HT1080 (cell line): Measurements from ENCODE around the gene TRIM5. TPM values are rescaled to one million over a fixed set of nuclear protein-coding genes. Genes with fewer than 3 reads are reported as not detected.
"Not testable (repeated sequence)": the region's sequence is repeated elsewhere in the genome, so short reads cannot be mapped to it uniquely, and the experiment has no call there.

ENCODE experiments used
- DNase-seq: peaks from one replicate; pipeline ENCODE4 v3.0.0-alpha.2; 2015; ENCODE audit warnings: low read depth
- polyA plus RNA-seq, 2 experiments: library from polyadenylated mRNA; depleted of rRNA; stranded (reverse); fragments of >200 nt; gene quantifications; 2 replicates each; pipeline ENCODE4 v1.2.3, GENCODE V29; 2015
- total RNA-seq: library from RNA; depleted of rRNA; stranded (reverse); fragments of >200 nt; shearing (Covaris generic); gene quantifications from 2 replicates; pipeline ENCODE4 v1.2.3, GENCODE V29; 2014; rRNA removed

TRIM5 gene
- total RNA-seq = 22.5 and 29.2 TPM in 2 replicates
- polyA plus RNA-seq (2015; cell fraction: cytosol; rRNA removed) = 28.8 and 37.1 TPM in 2 replicates
- polyA plus RNA-seq (2015; cell fraction: nucleus; rRNA removed) = 67.7 and 69.3 TPM in 2 replicates

DNA sequence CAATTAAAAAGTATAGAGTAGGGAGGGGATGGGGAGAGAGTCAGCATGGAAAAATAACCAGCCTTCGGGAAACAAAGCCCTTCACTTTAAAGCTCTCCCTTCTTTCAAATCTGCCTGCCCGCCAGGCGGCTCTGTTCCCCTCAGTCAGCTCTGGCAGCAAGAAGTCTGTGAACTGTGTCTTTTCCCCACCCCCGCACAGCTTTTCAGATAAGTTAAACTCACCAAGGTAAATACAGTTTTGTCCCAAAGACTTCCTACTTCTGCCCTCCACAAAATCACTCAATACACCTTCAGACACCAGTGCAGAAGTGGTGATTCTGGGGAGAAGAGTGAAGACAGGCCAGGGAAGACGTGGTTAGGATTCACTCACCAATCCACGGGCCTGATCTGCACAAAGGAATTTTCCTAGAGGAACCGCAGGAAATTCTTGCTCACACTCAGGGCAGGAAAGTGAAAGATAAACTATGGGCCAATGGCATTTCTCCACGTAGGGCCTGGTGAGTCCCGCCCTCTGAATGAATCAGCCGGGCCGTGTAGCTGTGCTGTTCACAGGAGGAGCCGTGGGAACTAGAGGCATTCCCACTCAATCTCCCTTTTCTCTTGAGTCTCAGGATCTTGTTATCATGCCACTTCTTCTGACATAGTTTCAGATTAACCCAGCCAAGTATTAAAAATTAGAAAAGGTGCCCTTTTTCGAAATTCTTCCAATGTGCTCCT is at the start of gene TRIM5:
Gene TRIM5 (minus strand): TSS at position 429 of the 717 bp plus-strand sequence. CDS start 4,897 bp downstream, outside the sequence.
- peak; percentile 97 for DNase-seq

- no peak for DNase-seq
Measured at GRCh38 chr11:5727691-5728090, 42.8 kb upstream of the TRIM5 start.

DNA sequence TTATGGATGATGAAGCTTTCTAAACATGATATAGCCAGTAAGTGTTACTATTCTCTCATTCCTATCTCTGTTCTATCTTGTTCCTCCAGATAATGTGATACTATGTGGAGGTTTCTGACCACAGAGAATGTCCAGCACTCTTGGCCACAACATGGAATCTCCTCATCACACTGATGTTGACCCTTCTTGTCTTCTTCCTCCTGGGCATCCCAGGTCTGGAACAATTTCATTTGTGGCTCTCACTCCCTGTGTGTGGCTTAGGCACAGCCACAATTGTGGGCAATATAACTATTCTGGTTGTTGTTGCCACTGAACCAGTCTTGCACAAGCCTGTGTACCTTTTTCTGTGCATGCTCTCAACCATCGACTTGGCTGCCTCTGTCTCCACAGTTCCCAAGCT is 41.5 kb upstream of the TRIM5 start:
- no peak for DNase-seq

DNA sequence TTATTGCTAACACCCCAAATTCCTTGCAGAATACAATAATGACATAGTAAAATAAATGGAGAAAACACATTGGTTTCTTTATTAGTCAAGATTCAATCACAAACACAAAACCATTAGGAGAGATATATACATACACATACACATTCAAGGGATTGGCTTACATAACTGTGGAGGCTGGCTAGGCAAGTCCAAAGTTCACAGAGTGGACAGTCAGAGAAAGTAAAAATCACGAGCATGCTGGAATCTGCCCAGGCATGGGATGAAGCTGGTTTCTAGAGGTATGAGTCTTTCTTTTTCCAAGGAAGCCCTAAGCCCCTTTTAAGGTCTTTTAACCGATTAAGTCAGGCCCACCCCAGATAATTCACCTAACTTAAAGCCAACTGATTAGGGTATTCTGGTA is 37.7 kb upstream of the TRIM5 start:
- DNase-seq = no peak

- DNase-seq = no peak
Measured at GRCh38 chr11:5719703-5720495, 35.0 kb upstream of the TRIM5 start.

GRCh38 chr11:5716518-5716917 is 31.6 kb upstream of the TRIM5 start:
- DNase-seq = not testable (repeated sequence)

GRCh38 chr11:5713695-5714094 is 28.8 kb upstream of the TRIM5 start:
- no peak for DNase-seq

DNA sequence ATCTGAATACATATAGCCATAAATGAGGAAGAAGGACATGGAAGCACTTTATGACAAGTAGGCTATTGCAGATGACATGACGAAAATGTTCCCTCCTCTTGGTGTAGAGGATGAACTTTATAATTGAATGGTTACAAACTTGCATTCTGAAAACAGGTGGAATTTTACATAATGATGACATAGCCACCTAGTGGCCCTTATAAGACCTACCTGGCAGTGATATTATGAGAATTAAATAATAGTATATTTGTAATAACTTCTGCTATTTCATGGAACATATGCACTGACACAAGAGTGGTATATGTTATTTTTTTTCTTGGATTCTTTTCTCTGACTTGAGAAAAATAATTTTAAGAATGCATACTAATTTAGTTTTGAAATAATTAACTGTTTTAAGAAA is 27.6 kb upstream of the TRIM5 start:
- DNase-seq = no peak

- no peak for DNase-seq
Measured at GRCh38 chr11:5705688-5706087, 20.8 kb upstream of the TRIM5 start.

- no peak for DNase-seq
Measured at GRCh38 chr11:5703741-5704536, 19.1 kb upstream of the TRIM5 start.

DNA sequence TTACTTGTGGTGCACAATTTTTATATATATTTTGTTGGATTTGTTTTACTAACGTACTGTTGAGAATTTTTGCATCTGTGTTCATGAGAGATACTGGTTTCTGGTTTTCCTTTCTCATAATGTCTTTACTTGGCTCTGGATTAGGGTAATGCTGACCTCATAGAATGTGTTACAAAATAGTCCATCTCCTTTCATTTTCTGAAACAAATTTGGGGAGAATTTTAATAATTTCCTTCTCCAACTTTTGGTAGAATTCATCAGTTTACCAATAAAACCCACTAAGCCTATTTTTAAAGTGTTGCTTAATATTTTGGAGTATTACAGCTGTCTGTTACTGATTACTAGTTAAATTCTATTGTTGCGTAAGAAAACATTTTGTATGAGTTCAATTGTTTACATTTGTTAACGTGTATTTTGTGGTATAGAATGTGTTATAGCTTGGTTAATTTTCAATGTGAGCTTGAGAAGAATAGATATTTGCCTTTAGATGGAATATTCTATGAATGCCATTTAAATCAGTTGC is 16.2 kb upstream of the TRIM5 start:
- DNase-seq = no peak

- DNase-seq = no peak
Measured at GRCh38 chr11:5700421-5701054, 15.7 kb upstream of the TRIM5 start.

- no peak for DNase-seq
Measured at GRCh38 chr11:5698281-5698680, 13.4 kb upstream of the TRIM5 start.

DNA sequence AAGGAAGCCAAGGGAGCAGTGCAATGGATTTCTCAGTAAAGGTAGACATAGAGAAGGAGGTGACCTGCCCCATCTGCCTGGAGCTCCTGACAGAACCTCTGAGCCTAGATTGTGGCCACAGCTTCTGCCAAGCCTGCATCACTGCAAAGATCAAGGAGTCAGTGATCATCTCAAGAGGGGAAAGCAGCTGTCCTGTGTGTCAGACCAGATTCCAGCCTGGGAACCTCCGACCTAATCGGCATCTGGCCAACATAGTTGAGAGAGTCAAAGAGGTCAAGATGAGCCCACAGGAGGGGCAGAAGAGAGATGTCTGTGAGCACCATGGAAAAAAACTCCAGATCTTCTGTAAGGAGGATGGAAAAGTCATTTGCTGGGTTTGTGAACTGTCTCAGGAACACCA is 11.3 kb upstream of the TRIM5 start:
- DNase-seq = no peak

- DNase-seq = no peak
Measured at GRCh38 chr11:5695580-5695979, 10.7 kb upstream of the TRIM5 start.

- DNase-seq = no peak
Measured at GRCh38 chr11:5694642-5695041, 9.8 kb upstream of the TRIM5 start.

- DNase-seq = no peak
Measured at GRCh38 chr11:5691964-5692361, 7.1 kb upstream of the TRIM5 start.

- DNase-seq = not testable (repeated sequence)
Measured at GRCh38 chr11:5691238-5691963, 6.5 kb upstream of the TRIM5 start.

- no peak for DNase-seq
Measured at GRCh38 chr11:5690736-5691135, 5.9 kb upstream of the TRIM5 start.

DNA sequence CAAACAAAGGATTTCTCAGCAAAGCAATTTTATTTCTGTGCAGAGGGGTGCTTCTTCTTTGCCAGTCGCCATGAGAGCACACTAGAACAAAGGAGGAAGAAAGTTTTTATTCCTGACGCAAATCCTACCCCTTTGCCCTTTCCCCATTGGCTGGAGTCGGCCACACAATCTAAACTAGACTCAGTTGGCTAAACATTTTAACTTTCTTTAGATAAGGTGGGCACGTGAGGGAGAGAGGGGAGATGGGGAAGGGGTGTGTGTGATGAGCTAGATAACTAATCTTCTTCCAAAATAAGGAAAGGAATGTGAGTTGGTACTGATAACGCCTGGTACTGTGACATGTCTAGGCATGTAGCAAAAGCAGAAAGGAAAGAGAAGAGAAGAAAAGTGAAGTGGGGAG is 5.3 kb upstream of the TRIM5 start:
- peak; percentile 32 for DNase-seq
